ENCODE results near the gene FOXC1. TPM values are rescaled to one million over a fixed set of nuclear protein-coding genes. Genes with fewer than 3 reads are reported as not detected.

FOXC1 gene
- polyA plus RNA-seq, 1 experiment = 7.8 TPM

DNA sequence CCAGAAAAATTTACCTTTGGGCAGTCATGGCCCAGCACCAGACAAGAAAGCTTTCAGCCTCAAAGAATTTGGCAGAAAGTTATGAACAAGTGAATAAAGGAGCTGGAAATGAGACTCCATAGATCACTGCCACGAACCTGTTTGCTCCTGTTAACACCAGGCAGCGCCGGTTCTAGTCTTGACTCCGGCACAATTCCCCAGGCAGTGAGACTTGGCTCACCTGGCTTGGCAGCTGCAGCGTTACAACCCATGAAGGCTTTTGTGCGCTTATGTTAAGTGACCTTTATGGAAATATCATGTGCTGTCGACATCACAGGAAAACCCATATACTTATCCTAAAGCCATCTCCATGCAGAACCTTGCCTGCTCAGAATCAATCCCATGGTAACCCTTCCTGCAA, 22.2 kb upstream of the FOXC1 start:
- POLR2A ChIA-PET = no interaction called here
- TF ChIP-seq CTCF (IDR thresholded peaks at IDR 0.05; ENCODE audit: insufficient read depth, low read depth, low read length) = no peak
- CTCF ChIA-PET = no interaction called here
- DNase-seq (ENCODE audit: low read depth) = no peak
- Histone ChIP-seq H3K27me3 (ENCODE audit: control insufficient read depth, insufficient read depth, low read length) (peaks cover 2% of the 10 kb centered on the region; the same call in 1 of the 2 replicates), H3K4me3 (ENCODE audit: low read depth, low read length) (no peak overlapping the region), H3K36me3 (ENCODE audit: control insufficient read depth, insufficient read depth, low read length) (no peaks in the 10 kb centered on the region)

DNA sequence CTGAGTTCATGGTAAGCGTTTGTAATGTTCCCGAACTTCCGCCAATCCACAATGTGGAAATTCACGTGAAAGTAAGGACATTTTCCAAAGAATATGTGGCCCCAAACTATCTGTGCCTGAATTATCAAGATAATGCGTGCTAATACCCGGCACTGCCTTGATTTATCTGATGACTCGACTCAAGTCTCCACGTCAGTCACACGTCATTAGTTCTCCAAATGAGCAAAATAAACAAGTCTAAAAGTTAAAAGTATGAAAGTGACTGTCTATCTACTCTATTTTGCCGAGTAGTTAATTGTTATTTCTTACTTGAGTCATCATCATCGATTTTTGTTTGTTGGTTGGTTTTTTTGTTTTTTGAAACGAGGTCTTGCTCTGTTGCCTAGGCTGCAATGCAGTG, 21.7 kb upstream of the FOXC1 start:
- H3K36me3 ChIP-seq (ENCODE audit: control insufficient read depth, insufficient read depth, low read length) = no peaks in the 10 kb centered on the region
- CTCF ChIA-PET = no interaction called here
- TF ChIP-seq CTCF (IDR thresholded peaks at IDR 0.05; ENCODE audit: insufficient read depth, low read depth, low read length) = no peak
- H3K27me3 ChIP-seq (ENCODE audit: control insufficient read depth, insufficient read depth, low read length) = peaks cover 3% of the 10 kb centered on the region; the same call in 1 of the 2 replicates
- DNase-seq (ENCODE audit: low read depth) = no peak
- H3K4me3 ChIP-seq (ENCODE audit: low read depth, low read length) = no peak overlapping the region
- POLR2A ChIA-PET = no interaction called here

DNA sequence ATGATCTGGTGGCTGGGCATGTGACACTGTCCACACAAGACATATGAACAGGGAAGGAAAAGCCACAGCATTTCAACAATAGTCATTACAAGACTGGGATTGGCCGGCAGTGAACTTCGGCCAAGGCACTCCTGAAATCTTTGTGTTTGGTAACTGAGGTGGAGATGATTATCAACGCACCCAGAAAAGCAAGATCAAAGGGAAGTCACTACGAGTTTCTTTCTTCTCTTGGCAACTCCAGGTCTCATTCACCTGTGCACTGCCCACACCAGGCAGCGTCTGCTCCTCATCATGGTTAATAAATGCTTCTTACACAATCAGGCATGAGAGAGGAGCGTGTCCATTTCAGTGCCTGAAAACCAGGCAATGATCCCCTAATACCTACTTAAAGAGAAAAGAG, 20.5 kb upstream of the FOXC1 start:
- POLR2A ChIA-PET = no interaction called here
- no peaks in the 10 kb centered on the region for H3K36me3 ChIP-seq (ENCODE audit: control insufficient read depth, insufficient read depth, low read length)
- no peak for TF ChIP-seq CTCF (IDR thresholded peaks at IDR 0.05; ENCODE audit: insufficient read depth, low read depth, low read length)

GRCh38 chr6:1590580-1590979, 19.1 kb upstream of the FOXC1 start:
- no peaks in the 10 kb centered on the region for H3K36me3 ChIP-seq (ENCODE audit: control insufficient read depth, insufficient read depth, low read length)
- DNase-seq (ENCODE audit: low read depth) = no peak
- H3K4me3 ChIP-seq (ENCODE audit: low read depth, low read length) = no peak overlapping the region
- no peak for TF ChIP-seq CTCF (IDR thresholded peaks at IDR 0.05; ENCODE audit: insufficient read depth, low read depth, low read length)
- POLR2A ChIA-PET = no interaction called here
- peaks cover 4% of the 10 kb centered on the region; the same call in 1 of the 2 replicates for H3K27me3 ChIP-seq (ENCODE audit: control insufficient read depth, insufficient read depth, low read length)
- CTCF ChIA-PET = no interaction called here

More for the DNA sequence above, 20.5 kb upstream of the FOXC1 start:
- no peak for DNase-seq (ENCODE audit: low read depth)
- CTCF ChIA-PET = no interaction called here
- no peak overlapping the region for H3K4me3 ChIP-seq (ENCODE audit: low read depth, low read length)
- peaks cover 4% of the 10 kb centered on the region; the same call in 1 of the 2 replicates for H3K27me3 ChIP-seq (ENCODE audit: control insufficient read depth, insufficient read depth, low read length)

DNA sequence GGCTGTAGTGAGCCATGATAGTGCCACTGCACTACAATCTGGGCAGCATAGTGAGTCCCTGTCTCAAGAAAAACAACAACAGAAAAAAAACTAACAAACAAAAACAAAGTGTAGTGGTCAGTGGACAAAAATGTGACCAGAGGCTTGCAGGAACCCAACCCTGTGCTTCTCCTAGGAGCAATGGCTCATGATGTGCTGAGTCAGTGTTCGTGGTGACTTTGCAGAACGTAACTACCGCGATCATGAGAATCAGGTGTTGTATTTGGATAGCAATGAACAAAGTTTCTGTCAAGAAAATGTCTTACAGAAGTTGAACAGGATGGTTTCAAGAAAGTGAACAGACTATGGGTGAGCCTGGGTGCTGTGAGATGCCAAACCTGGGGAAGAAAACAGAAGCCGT, 18.5 kb upstream of the FOXC1 start:
- Histone ChIP-seq H3K36me3 (ENCODE audit: control insufficient read depth, insufficient read depth, low read length) (no peaks in the 10 kb centered on the region), H3K27me3 (ENCODE audit: control insufficient read depth, insufficient read depth, low read length) (peaks cover 4% of the 10 kb centered on the region; the same call in 1 of the 2 replicates), H3K4me3 (ENCODE audit: low read depth, low read length) (no peak overlapping the region)
- TF ChIP-seq CTCF (IDR thresholded peaks at IDR 0.05; ENCODE audit: insufficient read depth, low read depth, low read length) = no peak
- ChIA-PET POLR2A (no interaction called here), CTCF (no interaction called here)
- no peak for DNase-seq (ENCODE audit: low read depth)
